Mesenteric fat pad (tissue), 1 donor: ENCODE data around the gene DERA. TPM values are rescaled to one million over a fixed set of nuclear protein-coding genes. Genes with fewer than 3 reads are reported as not detected.
"Not testable (repeated sequence)": the region's sequence is repeated elsewhere in the genome, so short reads cannot be mapped to it uniquely, and the experiment has no call there.

Source experiments
- DNase-seq: peaks from one replicate; pipeline ENCODE4 v3.0.0-alpha.2; 2020; ENCODE audit warnings: low spot score
- total RNA-seq: library from RNA; stranded (reverse); fragmentation: NEBNext Ultra II Directional; extraction: Animal tissue kit (Norgen Biotek cat#: 25700); gene quantifications from one replicate; pipeline ENCODE4 v1.2.1, GENCODE V29; 2021
- donor health status: DM: yes; HTN: yes; CAD: no.

Gene DERA
- total RNA-seq, 1 donor from 2014 or later, result 34.2 TPM

DNA sequence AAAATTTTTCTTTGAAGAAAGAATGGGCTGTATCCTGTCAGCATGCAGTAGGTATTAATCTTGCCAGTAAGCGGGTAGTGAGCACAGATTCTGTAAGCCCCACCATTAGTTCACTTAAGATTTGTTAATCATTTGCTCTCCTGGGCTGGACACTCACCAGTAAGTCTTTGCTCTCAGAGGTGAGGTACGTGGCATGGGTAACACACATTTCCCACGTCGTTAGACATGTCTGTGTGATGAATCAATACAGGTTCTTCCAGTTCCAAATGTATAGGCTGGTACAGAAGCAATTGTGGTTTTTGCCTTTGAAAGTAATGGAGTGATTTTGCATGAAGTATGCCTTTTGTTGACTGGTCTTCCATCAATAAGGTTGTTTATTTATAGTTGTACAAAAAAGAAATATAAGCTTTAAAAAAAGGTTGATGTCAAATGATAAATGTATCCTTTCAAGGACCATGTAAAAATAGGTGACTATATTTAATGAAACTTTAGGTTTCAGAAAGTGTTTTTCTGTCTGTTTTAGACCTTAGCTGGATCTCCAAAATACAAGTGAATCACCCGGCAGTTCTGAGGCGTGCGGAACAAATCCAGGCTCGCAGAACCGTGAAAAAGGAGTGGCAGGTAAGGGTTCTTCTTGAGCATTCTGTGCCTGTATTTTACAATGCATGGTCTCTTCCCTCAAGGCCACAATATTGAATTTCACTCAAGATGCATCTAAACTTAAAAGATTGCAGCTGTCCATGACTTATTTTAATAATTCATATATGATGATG is 45.5 kb downstream of the DERA start:
- no peak for DNase-seq

DNA sequence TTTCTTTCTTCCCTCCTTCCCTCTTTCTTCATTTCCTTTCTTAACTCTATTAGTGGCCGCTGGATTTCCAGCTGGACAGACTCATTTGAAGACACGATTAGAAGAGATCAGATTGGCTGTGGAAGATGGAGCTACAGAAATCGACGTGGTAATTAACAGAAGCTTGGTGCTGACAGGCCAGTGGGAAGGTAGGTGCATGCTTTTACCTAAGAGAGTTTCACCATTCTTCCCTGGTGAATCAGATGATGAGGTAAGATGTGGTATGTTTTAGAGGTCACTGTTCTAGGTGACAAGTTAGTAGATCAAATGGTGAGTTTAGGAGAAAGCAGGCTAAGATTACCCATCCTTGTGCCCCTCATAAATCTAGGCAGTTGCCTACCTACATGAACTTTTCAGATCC is 51.6 kb downstream of the DERA start:
- no peak for DNase-seq

DNA sequence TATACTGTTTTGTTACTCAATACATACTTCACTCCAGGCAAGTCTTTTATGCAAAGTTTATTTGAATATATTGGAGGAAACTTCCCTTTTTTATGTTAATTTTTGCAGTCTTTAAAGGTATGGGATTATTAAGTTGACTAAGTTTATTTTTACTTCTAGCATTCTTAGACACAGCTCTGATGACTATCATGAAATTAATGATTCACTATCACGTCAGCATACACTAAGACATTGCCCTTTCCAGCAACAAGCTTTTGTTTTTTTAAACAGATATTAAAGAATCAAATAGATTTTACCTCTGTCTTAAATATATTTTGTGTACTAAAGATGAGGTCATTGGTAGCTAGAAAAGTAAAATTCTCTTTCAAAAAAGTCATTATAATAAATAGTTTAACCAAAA is 52.1 kb downstream of the DERA start:
- DNase-seq, result no peak

DNA sequence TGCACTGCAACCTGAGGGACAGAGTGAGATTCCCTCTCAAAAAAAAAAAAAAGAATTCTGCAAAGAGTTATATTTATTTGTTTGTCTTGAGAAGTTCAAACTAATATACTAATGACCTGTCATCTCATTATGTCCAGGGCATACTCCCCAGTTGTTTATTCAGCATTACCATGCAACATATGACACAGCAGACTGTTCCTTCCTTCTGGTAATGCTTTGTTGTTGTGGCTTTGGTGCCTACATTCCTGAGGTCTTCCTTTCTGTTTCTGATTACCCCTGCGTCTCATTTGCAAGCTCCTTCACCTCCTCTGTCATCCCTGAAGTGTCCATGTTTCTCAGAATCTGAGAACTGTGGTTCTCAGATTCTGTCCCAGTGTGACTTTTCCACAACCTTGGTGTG is 55.3 kb downstream of the DERA start:
- DNase-seq, result no peak

DNA sequence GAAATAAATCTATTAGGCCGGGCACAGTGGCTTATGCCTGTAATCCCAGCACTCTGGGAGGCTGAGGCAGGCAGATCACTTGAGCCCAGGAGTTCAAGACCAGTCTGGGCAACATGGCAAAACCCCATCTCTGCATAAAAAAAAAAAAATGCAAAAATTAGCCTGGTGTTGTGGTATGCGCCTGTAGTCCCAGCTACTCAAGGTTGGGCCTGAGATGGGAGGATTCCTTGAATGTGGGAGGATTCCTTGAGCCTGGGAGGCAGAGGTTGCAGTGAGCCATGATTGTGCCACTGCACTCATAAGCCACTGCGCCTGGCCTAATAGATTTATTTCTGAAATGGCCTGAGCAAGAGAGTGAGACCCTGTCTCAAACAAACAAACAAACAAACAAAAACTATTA is 55.9 kb downstream of the DERA start:
- DNase-seq, result not testable (repeated sequence)

DNA sequence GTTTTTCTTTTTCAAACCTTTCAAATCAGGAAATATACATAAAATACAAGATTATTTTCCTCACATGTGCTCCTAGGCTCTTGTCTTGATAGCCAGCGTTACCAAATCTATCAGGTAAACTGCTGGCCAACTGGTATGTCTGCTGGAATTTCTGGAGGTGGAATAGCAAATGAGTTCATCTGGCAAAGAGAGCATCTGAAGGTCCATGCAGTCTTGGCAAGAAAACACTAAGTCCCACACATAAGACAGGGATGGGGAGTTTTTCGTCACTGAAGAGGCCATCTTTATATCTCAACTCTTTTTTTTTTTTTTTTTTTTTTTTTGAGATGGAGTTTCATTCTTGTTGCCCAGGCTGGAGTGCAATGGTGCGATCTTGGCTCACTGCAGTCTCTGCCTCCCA is 60.1 kb downstream of the DERA start:
- no peak for DNase-seq

DNA sequence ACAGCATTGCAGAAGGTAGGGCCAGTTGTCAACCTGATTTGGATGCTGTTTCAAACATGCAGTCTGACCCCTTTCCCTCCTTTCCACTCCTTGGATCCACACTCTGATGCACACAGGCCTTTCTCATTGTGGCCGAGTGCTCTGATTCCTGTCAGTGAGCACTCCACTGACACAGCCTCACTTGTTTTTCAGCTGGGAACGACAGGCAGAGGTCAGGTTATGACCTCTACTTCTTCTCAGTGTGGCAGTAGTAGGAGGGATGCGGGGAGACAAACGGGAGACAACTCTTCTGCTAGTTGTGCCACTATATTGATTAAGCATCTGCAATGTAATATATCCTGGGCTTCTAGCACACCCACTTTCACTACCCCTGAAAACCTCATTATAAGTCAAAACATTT is 61.8 kb downstream of the DERA start:
- DNase-seq, result no peak

DNA sequence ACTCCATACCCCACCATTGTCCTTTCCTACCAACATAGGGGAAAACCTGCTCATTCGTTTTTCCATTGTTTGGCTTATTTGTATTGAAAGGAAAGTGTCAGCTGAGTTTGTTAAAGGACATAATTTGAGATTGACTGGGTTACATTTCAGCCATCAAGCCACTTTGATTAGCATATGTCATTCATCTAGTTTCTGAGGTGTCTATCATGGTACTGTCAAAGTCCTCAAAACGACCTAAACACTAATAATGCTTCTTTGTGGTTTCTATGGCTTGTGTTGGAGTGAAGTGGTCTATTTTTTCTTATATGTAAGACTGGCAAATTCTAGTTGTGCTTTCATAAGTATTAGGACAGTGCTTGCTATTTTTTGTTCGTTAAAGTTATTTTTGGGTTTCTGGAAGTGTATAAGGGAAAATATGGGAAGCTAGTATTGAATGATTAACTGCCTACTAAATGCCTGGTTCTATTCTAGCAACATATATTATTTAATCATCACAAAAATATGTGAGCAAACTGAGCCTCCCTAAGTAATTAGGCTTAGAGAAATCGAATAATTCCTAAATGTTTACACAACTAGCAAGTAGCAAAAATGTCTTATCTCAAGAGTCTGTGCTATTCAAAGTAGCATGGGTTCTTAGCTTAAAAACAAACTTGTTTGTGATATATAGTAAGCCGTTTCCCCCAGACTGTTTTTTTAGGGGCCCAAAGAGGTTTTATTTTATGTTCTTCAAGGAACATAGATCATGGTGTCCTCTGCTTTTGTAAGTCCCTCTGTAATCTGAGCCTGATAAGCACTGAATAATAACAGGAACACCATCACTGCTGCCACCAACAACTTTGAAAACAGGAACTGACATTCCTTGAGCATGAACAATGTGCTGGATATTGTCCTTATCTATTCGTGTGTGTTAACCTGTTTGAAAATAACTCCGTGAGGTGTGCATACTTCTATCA is 67.1 kb downstream of the DERA start:
- DNase-seq, result no peak

DNA sequence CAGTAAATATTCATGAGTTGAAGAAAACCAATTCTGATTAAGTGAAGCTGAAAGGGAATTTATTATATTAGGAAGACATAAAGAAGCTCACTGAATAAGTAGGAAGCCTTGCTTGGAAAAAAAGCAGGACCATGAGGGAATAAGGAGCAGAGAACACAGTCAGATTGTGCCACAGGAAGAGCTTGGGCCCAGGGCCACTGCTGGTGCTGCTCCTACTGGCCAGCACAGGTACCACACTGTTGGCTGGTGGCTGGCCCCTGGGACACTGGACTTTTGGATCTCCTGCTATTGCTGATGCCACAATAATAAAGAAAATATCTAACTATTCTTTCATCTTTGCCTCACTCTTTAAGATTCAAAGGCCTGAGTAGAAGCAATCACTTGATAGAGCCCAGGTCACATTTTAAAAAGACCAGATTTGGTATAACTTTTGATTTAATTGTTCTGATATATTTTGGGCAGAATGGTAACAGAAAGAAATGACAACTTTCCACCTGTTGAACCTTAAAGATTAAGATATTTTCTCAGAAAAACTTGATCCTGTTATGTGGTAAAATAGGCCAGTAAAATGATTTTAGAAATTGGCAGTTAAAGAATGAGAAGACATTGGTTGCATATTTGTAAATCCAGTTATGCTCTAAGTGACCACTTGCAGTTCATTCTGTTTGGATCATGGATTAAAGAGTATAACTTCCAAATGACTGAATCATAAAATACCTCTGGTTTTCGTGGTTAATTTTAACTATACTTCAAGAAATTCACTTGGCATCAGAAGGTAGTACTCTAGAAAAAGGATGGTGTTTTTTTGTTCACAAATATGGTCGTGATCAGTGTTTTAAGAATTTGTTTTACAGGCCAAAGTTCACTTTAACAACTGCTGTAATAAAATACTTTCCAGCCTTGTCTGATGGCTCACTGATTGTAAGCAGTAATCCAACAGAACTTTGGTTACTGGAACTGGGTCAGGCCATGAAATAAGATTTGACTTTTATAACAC is 68.3 kb downstream of the DERA start:
- no peak for DNase-seq

DNA sequence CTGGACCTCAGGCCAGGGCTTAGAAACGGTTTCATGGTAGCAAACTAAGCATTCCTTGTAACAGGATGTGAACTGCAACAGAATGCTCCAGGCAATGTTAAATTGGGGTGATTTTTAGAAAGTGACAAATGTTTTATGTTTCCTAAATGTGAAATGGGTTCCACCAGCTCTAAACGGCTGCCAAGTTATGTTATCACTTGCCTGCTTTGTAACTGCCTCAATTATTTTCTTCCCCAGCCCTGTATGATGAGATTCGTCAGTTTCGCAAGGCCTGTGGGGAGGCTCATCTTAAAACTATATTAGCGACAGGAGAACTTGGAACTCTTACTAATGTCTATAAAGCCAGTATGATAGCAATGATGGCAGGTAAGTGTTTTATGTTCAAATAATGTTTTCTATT is 70.9 kb downstream of the DERA start:
- DNase-seq, result no peak

DNA sequence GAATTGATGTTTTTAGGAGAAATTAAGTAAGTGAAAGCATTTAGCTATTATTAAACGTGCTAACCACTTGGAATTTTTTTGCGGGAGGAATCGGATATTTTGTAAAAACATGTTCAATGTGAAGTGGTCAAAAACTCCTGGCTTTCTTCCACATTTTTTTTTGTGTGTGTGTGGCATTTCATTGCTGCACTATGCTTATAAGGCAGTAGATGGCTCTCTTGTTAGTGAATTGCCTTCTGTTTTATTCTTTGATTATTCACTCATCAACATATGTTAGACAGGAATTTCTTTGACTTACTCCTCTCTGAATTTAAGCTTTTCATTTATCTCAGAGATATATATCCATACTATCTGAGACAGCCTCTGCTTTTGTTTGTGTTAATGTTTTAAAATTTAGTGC is 71.3 kb downstream of the DERA start:
- DNase-seq, result no peak

DNA sequence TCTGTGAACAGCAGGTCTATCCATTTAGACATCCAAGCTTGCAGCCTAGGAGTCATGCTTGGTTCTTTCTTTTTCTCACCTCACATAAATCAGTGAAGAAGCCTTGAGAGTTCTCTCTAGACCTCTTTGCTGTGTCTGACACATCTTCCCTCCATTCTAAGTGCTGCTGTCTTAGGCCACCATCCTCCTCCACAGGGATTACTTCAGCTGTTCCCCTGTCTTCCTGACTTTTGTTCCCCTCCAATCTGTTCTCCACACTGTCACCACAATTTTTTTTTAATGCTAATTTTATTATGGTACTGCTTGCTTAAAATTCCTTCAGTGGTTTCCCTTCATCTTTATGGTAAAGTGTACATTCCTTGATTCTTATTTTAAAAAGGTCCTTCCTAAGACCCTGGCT is 71.8 kb downstream of the DERA start:
- DNase-seq, result no peak

DNA sequence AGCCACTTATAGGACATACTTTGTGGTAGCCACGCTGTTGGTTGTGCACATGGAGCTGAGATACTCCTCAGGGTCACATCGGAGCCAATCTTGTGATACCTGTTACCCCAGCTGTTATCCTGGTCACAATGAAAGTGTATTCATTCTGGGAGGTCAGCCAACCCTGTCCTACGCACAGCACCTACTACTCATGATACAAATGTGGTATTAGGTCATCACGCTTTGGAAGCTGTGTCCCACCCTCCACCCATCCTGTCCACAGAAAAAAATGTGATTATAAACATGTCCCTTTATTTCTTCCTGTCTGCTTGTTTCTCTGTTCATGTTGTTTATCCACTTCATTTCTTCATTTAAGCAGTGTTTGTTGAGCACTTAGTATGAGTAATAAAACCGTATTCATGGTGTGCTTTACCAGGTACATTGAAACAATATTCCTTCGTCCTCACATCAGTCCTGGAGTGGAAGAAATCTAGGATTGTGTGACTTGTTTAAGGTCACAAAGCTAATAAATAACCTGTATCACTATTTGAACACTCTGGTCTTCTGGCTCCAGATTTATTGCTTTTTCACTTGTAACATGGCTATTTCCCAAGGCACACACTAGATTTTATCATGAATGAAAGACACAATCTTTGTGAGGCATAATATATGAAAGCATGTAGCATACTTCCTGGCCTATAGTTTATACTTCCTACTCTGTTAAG is 73.1 kb downstream of the DERA start:
- no peak for DNase-seq

DNA sequence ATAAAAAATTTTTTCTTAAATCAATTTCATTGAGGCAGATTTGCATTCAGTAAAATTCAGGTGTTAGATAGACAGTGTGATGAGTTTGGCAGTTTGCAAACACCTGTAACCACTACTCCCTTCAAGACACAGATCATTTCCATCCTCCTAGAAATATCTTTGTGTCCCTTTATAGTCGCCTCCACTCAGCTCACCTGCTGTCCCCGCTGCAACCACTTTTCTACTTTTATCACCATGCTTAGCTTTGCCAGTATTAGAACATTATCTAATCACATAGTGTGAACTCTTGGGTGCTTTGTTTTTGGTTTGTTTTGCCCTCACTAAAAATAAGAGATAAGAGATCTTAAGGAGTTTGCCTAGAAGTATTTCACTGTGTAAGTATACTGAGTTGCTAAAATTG is 73.8 kb downstream of the DERA start:
- no peak for DNase-seq

DNA sequence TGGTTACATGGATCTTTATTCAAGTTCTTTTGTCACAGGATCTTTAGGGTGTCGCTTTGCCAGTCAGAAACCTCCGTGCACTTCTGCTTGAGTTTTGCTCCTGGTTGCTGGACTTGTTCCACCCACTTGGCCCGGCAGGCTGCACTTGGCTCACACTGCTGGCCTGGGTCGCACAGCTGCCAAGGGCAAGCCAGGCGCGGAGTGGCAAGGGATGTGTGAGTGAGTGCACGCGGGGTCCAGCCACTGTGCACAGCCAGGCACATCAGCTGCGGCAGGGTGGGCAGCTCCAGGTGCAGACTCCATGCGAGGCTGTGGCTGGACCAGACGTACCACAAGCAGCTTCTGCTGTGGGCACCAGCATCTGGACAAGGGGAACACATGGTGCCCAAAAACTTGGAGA is 76.6 kb downstream of the DERA start:
- DNase-seq, result no peak

DNA sequence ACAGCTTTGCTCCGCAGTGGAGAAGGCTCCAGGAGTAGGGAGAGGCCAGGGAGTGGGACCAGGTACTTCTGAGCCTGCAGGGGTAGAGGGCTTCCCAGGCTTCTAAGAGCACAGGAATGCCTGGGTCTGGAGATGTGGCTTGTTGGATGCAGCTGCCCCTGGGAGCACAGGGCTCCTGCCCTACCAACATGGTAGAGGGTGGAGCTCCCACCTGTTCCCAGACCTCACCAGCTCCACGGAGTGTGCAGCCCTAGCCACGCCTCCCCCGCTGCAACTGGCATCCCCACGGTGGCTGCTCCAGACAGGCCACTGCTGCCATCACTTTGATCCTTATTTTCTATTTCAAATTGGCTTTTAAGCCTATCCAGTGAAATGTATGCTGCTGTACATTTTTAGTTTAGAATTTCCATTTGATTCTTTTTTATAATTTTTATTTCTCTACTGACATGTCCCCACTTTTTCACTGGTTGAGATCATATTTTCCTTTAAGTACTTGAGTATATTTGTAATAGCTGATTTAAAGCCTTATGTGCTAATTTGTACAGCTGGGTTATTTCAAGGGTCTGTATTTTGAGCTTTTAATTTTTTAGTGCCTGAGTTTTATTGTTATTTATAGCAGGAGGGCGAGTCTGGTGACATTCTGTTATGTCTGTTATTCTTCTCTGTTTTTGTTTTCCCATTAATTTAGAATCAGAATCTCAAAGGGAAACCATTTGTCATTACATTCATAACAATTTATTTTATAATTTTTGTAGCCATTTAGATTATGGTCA is 78.0 kb downstream of the DERA start:
- DNase-seq, result no peak

DNA sequence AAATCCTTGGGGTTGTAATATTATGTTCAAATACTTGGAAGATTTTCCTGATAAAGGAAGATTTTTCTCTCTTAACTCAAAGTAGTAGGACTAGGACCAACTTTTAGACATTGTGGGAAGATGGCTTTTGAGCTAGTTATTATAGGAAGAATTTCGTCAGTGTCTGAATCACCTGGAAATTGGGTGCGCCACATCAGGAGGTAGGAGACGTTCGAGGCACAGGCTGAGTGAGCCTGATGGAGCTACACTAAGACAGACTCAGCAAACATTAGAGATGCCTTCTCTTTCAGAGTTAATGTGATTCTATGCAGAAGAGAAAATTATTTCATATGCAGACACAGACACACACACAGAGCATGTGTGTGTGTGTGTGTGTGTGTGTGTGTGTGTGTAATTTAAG is 84.7 kb downstream of the DERA start:
- no peak for DNase-seq

DNA sequence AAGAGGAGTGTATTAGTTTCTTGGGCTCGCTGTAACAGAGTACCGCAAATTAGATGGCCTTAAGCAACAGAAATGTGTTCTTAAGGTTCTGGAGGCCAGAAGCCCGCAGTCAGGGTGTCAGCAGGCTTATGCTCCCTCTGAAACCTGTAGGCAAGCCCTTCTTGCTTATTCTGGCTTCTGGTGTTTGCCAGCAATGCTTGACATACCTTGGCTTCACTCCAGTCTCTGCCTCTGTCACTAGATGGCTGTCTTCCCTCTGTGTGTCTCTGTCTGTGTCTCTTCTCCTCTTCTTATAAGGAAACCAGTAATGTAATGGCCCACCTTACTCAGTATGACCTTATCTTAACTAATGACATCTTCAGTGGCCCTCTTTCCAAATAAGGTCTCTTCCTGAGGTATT is 85.1 kb downstream of the DERA start:
- no peak for DNase-seq

DNA sequence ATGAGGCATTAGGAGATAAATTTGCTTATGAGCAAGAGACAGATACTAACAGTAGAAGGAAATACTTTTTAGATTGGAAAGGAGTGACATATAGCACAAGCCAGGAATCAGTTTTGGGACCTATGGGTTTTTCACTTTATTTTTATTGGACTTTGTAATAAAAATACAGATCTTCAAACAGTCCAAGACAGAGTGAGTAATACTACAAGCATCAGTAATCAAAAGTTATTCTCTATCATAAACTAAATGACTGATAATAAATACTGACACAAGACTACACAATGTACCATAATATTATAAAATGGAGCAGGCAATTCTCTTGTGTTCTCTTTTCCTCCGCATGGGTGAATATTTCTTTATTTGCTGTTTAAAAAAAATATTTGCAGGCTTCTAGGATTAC is 85.8 kb downstream of the DERA start:
- DNase-seq, result no peak

DNA sequence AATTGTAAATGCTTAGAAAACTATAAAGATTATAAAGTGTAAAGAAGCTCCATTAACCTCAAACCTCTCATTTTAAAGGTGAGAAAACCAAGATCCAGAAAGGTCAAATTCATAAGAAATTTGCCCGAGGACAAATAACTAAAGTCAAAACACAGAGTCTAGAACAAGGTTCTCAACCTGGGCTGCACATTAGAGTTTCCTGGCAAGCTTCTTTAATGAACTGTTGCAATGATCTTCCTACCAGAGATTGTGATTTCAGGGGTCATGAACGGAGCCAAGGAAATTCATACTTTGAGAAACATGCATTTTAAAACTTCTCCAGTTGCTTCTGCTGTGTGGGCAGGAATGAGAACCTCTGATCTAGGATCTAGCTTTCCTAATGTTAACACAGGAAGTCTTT is 86.8 kb downstream of the DERA start:
- no peak for DNase-seq
